LNCaP clone FGC (cell line): ENCODE data around the gene CIAO2A.
"Not testable (repeated sequence)": the region's sequence is repeated elsewhere in the genome, so short reads cannot be mapped to it uniquely, and the experiment has no call there.

Source experiments
- DNase-seq: peaks from one replicate; pipeline ENCODE4 v3.0.0-alpha.2; 2011; ENCODE audit warnings: low read depth
- H3K4me3 ChIP-seq: 2 replicates; pipeline ENCODE4 v1.5.1; 2011; ENCODE audit warnings: mild to moderate bottlenecking, low read depth, low read length, control low read depth
- CTCF ChIP-seq: IDR thresholded peaks from 2 replicates; pipeline ENCODE4 v1.5.1; 2012; ENCODE audit warnings: mild to moderate bottlenecking; ENCODE audit not compliant: control insufficient read depth, insufficient read depth; ENCODE audit errors: extremely low read depth

The CIAO2A gene

GRCh38 chr15:64112073-64112772 lies 18.6 kb upstream of the CIAO2A start:
- H3K4me3 ChIP-seq: no peak overlapping the region
- no peak for DNase-seq
- TF ChIP-seq CTCF: no peak

GRCh38 chr15:64111679-64112050 lies 18.0 kb upstream of the CIAO2A start:
- no peak for TF ChIP-seq CTCF
- H3K4me3 ChIP-seq: no peak overlapping the region
- DNase-seq: no peak

- no peak overlapping the region for H3K4me3 ChIP-seq
- DNase-seq: no peak
- TF ChIP-seq CTCF: no peak
Observed at GRCh38 chr15:64110950-64111678, 17.5 kb upstream of the CIAO2A start.

GRCh38 chr15:64110108-64110701 lies 16.6 kb upstream of the CIAO2A start:
- DNase-seq, H3K4me3 ChIP-seq: not testable (repeated sequence)

GRCh38 chr15:64107337-64107736 lies 13.7 kb upstream of the CIAO2A start:
- no peak for TF ChIP-seq CTCF
- DNase-seq: no peak
- no peak overlapping the region for H3K4me3 ChIP-seq

GRCh38 chr15:64105113-64105704 lies 11.6 kb upstream of the CIAO2A start:
- TF ChIP-seq CTCF: no peak
- no peak overlapping the region for H3K4me3 ChIP-seq
- DNase-seq: no peak

GRCh38 chr15:64102497-64102896 lies 8.9 kb upstream of the CIAO2A start:
- no peak for DNase-seq
- TF ChIP-seq CTCF: no peak
- H3K4me3 ChIP-seq: no peak overlapping the region
